Hepatocyte (in vitro differentiated cells): Measurements from ENCODE around the gene C21orf91.

Source experiments
- CTCF ChIP-seq: fragments of 200-600 bp; sonication (generic); IDR thresholded peaks from 2 replicates; pipeline ENCODE4 v1.5.1; 2016; ENCODE audit warnings: antibody characterized with exemption, mild to moderate bottlenecking; ENCODE audit not compliant: poor library complexity
- EZH2 ChIP-seq: fragments of 200-600 bp; sonication (generic); IDR thresholded peaks from 2 replicates; pipeline ENCODE4 v1.6.1; 2016; ENCODE audit warnings: antibody characterized with exemption, mild to moderate bottlenecking, borderline replicate concordance
- EZH2phosphoT487 ChIP-seq: fragments of 200-600 bp; sonication (generic); IDR thresholded peaks from one replicate; pipeline ENCODE4 v1.6.1; 2018; ENCODE audit warnings: antibody characterized with exemption, mild to moderate bottlenecking, low read depth, moderate library complexity; ENCODE audit not compliant: unreplicated experiment, severe bottlenecking

GRCh38 chr21:17742181-17742580 lies 77.0 kb downstream of the C21orf91 start:
- TF ChIP-seq CTCF (no peak), EZH2 (no peak), EZH2phosphoT487 (no peak)
